Mesothelial cell of epicardium (in vitro differentiated cells): ENCODE measurements around the gene SYT1. TPM values are rescaled to one million over a fixed set of nuclear protein-coding genes. Genes with fewer than 3 reads are reported as not detected.

ENCODE experiments used
- DNase-seq, 2 experiments: peaks; one replicate each; pipeline ENCODE4 v3.0.0; 2021; ENCODE audit warnings: low spot score in 2 of 2; ENCODE audit not compliant: unreplicated experiment in 2 of 2
- H3K27ac Mint-ChIP-seq: 2 replicates; pipeline ENCODE4 v1.8.0; 2021; ENCODE audit warnings: mixed read lengths
- H3K27me3 Mint-ChIP-seq: 2 replicates; pipeline ENCODE4 v1.8.0; 2021; ENCODE audit warnings: low read depth, mixed read lengths
- H3K36me3 Mint-ChIP-seq: 2 replicates; pipeline ENCODE4 v1.8.0; 2021; ENCODE audit warnings: mixed read lengths
- H3K4me1 Mint-ChIP-seq: 2 replicates; pipeline ENCODE4 v1.8.0; 2021; ENCODE audit warnings: mixed read lengths
- H3K4me3 Mint-ChIP-seq: 2 replicates; pipeline ENCODE4 v1.8.0; 2021; ENCODE audit warnings: mild to moderate bottlenecking, moderate library complexity, mixed read lengths
- H3K9me3 Mint-ChIP-seq: 2 replicates; pipeline ENCODE4 v1.8.0; 2021; ENCODE audit warnings: mixed read lengths
- total RNA-seq: library from RNA; stranded (reverse); gene quantifications from 3 replicates; pipeline ENCODE4 v1.2.1, GENCODE V29; 2021
- TF ChIP-seq, protein P1 (sequence below): fragments of 200-600 bp; sonication (generic); IDR thresholded peaks from one replicate; pipeline ENCODE4 v1.5.0; 2021; ENCODE audit warnings: antibody characterized with exemption; ENCODE audit not compliant: unreplicated experiment

The SYT1 gene
- total RNA-seq, 1 donor from 2014 or later: 13.6 TPM

DNA sequence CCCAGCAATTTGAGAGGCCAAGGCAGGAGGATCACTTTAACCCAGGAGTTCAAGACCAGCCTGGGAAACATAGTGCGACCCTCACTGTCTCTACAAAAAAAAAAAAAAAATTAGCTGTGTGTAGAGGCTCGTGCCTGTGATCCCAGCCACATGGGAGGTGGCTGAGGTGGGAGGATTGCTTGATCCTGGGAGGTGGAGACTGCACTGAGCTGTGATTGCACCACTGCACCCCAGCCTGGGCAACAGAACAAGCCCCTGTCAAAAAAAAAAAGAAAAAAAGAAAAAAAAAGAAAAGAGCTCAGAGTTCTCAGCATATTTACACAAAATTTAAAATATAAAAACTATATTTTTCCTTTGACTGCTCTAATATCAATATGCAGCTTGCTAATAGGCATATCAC lies 260.8 kb downstream of the SYT1 start:
- H3K4me3 Mint-ChIP-seq: no peak overlapping the region
- no peak for DNase-seq
- TF ChIP-seq, protein P1, sequence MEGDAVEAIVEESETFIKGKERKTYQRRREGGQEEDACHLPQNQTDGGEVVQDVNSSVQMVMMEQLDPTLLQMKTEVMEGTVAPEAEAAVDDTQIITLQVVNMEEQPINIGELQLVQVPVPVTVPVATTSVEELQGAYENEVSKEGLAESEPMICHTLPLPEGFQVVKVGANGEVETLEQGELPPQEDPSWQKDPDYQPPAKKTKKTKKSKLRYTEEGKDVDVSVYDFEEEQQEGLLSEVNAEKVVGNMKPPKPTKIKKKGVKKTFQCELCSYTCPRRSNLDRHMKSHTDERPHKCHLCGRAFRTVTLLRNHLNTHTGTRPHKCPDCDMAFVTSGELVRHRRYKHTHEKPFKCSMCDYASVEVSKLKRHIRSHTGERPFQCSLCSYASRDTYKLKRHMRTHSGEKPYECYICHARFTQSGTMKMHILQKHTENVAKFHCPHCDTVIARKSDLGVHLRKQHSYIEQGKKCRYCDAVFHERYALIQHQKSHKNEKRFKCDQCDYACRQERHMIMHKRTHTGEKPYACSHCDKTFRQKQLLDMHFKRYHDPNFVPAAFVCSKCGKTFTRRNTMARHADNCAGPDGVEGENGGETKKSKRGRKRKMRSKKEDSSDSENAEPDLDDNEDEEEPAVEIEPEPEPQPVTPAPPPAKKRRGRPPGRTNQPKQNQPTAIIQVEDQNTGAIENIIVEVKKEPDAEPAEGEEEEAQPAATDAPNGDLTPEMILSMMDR: no peak
- H3K36me3 Mint-ChIP-seq: no peaks in the 10 kb centered on the region
- no peaks in the 10 kb centered on the region for H3K27me3 Mint-ChIP-seq
- H3K9me3 Mint-ChIP-seq: no peaks in the 10 kb centered on the region
- no peak overlapping the region for H3K27ac Mint-ChIP-seq
- H3K4me1 Mint-ChIP-seq: peaks cover 13% of the 10 kb centered on the region

DNA sequence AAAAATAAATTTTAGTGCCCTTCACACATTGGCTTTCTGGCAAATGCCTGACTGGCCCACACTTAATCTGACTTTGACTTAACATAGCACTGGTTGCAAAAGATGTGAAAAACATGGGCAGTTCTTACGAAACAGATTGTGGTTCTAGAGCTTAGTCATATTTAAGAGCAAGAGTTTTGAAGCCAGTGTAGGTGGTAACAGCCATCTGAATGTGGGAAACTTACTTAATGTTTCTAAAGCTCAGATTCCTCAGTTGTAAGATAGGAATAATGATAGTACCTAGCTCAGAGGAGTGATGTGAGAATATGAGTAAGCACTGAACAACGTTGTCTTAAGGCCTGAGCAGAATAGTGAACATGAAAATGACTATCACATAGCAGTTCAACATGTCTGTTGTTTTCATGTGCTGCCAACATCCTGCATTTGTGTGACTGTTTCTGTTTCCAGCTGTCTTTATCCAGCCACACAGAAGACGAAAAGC lies 262.7 kb downstream of the SYT1 start:
- H3K27me3 Mint-ChIP-seq: no peaks in the 10 kb centered on the region
- no peak overlapping the region for H3K27ac Mint-ChIP-seq
- no peak for DNase-seq
- no peaks in the 10 kb centered on the region for H3K9me3 Mint-ChIP-seq
- no peak overlapping the region for H3K4me3 Mint-ChIP-seq
- peaks cover 13% of the 10 kb centered on the region for H3K4me1 Mint-ChIP-seq
- TF ChIP-seq, protein P1: no peak
- no peaks in the 10 kb centered on the region for H3K36me3 Mint-ChIP-seq

DNA sequence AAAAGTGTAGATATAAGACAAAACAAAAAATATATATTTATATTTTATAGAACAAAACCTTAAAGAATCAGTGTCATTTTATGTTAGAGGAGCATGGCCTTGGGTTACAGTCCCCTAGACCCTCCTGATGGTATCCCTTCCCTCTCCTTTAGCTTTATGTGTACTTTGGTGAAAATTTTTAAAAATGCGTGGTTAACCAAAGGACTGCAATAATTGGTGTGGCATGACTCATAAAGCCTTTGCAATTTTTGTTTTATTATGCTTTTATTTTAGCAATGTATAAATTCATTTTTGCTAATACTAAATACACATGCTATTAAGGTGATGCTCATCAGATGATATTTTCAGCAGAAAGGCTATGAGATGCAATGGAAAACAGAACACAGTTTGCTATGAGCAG lies 264.4 kb downstream of the SYT1 start:
- H3K4me1 Mint-ChIP-seq: peaks cover 11% of the 10 kb centered on the region
- no peak overlapping the region for H3K27ac Mint-ChIP-seq
- TF ChIP-seq, protein P1: no peak
- H3K36me3 Mint-ChIP-seq: no peaks in the 10 kb centered on the region
- DNase-seq: no peak
- peaks cover 8% of the 10 kb centered on the region for H3K9me3 Mint-ChIP-seq
- no peaks in the 10 kb centered on the region for H3K27me3 Mint-ChIP-seq
- no peak overlapping the region for H3K4me3 Mint-ChIP-seq

DNA sequence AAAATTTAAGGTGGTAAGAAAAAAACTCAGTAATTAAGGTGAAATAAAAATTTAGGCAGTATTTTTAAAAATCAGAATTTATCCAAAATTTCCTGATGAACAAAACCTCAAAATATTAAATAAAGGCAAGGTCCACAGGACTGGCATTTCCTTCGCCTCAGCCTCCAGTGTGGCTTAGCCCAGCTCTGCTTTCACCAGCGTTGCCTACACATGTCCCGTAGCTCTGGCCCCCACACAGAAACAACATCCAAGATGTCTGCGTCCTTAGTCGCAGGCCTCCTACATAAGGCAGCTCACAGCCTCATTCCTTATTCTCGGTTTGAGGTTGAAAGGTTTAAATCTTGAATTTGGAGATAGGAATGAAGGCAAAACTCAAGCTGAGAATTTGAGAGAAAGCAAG lies 274.3 kb downstream of the SYT1 start:
- Mint-ChIP-seq H3K27me3 (no peaks in the 10 kb centered on the region), H3K9me3 (no peaks in the 10 kb centered on the region)

DNA sequence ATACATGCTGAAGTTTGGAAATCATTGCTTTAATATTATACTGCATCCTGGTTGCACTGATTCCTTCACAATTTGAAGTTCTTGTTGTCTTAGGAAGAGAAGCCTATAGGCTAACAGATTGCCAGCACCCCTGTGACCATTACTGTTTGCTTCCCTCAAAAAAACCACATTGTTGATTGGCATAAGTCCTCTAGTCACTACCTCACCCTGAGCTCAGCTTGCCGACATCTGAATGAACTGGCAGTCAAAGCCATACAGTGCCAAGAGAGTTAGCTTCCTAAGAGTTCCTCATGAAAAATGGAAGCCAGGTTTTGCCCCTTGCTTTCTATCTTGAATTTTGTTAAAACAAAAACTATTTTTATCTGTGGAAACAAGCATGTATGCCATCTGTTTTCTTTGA lies 276.1 kb downstream of the SYT1 start:
- H3K27me3 Mint-ChIP-seq: no peaks in the 10 kb centered on the region
- no peak overlapping the region for H3K27ac Mint-ChIP-seq

More for the DNA sequence above, 274.3 kb downstream of the SYT1 start:
- TF ChIP-seq, protein P1: no peak
- H3K27ac Mint-ChIP-seq: no peak overlapping the region
- H3K36me3 Mint-ChIP-seq: no peaks in the 10 kb centered on the region
- no peak overlapping the region for H3K4me3 Mint-ChIP-seq
- H3K4me1 Mint-ChIP-seq: peaks cover 18% of the 10 kb centered on the region
- DNase-seq: no peak

More for the DNA sequence above, 276.1 kb downstream of the SYT1 start:
- Mint-ChIP-seq H3K9me3 (no peaks in the 10 kb centered on the region), H3K4me3 (no peak overlapping the region), H3K4me1 (peaks cover 26% of the 10 kb centered on the region), H3K36me3 (no peaks in the 10 kb centered on the region)
- no peak for DNase-seq
- TF ChIP-seq, protein P1: no peak
